ENCODE results near the gene CLMP.
"Not testable (repeated sequence)": the region's sequence is repeated elsewhere in the genome, so short reads cannot be mapped to it uniquely, and the experiment has no call there.

The CLMP gene

GRCh38 chr11:123166071-123166559 is 28.9 kb downstream of the CLMP start:
- peak; percentile 83 for DNase-seq

DNA sequence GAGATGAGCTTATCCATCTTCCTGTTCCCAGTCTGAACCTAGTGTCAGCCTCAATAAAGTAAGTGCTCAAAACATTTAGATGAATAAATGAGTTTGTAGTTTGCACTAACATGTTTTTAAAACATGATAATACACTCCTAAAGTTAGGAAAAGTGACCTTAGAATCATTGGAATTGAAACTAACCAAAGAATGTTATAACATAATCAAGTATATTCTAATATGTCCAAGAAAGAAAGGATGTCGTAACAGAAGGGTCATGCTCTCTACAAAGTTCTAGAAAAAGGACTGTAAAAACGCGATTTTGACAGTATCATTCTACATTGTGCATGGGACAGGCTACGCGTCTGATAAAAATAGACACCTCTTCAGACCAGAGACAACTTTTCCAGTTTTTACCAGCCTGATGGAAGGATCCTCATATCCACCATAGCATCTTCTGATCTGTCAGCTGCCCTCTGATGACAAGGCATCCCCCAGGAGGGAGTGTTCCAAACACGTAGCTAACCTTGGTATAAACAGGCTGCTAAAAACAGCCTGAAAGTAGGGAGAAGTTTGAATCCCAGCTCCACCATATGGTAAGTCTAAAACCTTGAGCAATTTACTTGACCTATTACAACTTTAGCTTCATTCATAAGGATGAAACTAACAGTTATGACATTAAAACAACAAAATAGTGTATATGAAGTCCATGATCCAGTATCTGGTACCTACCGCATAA is 30.2 kb downstream of the CLMP start:
- no peak for DNase-seq

DNA sequence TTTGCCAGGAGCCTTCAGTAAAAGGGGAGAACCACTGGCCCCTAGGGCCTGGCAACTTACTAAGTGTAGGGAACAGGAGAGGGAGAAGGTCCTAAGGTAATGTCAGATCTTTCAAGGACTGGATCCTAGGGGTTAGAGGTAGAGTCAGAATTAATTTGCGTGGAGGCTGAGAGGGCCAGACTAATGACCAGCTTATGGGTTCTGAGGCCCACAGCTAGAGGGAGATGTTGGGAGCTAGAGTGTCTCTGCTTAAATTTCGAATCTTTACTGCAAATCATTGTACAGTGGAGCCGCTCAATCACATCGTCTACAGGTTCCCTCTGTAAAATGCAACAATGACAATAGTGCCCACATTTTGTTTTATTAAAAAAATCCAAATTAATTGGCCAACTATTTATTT is 31.4 kb downstream of the CLMP start:
- DNase-seq, result no peak

DNA sequence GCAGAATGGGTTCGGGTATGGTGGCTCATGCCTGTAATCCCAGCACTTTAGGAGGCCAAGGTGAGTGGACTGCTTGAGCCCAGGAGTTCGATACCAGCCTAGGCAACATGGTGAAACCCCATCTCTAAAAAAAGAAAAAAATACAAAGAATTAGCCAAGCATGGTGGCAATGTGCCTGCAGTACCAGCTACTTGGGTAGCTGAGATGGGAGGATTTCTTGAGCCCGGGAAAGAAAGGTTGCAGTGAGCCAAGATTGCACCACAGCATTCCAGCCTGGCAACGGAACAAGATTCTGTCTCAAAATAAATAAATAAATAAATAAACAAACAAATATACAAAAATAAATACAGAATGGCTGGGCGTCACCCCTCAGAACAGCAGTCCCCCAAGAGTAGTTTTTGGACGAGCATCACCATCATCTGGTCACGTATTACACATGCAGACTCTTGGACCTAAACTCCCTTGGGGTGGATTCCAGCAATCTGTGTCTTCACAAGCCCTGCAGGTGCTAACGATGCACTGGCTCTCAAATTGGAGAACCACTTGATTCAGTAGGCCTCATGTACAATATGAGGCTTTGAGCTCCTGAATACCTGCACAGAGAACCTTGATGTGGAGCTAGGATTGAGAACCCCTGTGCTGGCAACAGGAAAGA is 33.5 kb downstream of the CLMP start:
- DNase-seq, result no peak

DNA sequence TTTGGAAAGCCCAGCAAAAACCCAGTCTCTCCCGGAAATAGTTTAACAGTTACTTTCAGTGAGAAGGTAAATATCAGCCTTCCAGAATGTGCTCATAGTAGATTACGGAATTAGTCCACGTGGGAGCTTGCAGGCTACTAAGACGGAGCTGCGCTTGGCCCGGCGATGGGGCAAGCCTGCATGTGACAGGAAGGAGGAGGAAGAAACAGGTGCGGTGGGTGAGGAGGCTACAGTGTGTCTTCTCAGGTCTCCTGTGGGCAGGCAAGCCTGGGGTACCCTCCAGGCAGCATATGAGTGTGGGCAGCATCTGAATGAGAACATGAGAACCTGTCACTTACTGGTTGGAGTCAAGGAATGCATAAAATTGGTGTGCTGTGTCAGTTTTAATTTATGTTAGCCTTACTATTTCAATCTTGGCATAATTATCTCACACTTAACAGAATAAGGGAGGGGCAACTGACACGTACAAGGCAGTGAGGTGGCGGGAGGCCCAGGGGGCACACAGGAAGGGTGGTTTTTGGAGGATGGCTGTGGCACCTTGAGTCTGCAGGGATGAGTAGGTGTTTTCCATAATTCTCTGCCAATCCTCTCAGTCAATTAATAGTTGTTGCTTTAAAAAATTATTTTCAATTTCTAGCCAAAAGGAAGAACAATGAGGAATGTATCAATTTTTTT is 35.7 kb downstream of the CLMP start:
- DNase-seq, result no peak

- no peak for DNase-seq
These were observed 36.7 kb downstream of the CLMP start for GRCh38 chr11:123158033-123159003.

DNA sequence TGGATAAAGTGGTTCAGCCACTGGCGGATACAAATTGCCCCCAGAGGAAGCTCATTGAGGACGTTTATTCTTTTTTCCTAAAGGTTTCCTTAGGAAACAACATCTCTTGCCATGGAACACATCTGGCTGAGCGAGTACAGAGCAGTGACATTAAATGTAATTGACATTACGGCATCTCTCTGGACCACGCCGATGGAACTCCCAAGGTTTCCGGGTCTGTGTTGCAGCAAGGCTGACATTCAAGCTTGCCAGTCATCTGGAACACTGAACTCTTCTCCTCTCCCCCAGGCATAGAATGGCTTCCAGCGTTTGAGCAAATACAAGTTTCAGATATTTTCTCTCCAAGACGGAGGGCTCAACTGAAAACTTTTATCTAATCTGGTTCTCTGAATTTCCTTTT is 42.1 kb downstream of the CLMP start:
- no peak for DNase-seq

DNA sequence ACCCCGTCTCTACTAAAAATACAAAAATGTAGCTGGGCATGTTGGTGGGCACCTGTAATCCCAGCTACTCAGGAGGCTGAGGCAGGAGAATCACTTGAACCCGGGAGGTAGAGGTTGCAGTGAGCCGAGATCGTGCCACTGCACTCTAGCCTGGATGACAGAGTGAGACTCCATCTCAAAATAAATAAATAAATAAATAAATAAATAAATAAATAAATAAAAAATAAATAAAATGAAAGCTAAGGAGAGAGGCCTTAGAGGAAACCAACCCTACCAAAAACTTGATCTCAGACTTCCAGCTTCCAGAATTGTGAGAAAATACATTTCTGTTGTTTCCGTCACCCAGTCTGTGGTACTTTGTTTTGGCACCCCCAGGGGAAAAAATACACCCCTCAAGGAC is 42.7 kb downstream of the CLMP start:
- not testable (repeated sequence) for DNase-seq

- no peak for DNase-seq
These were observed 43.3 kb downstream of the CLMP start for GRCh38 chr11:123151796-123152195.

DNA sequence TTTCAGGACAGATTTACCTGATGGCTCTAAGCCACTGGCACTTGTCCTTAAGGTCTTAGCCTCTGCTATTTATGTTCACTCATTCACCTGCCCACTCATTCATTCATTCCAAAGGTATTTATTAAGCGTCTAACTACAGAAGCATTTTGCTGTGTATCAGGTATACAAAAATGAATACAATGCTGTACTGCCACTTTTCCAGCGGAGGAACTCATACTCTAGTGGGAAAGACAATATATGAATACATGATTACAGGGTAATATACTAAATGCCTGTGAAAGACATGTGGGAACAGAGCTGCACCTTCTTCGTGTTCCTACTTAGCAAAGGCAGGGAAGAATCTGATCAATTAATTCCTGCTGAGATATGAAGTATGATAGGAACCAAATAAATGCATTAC is 43.7 kb downstream of the CLMP start:
- DNase-seq, result no peak

DNA sequence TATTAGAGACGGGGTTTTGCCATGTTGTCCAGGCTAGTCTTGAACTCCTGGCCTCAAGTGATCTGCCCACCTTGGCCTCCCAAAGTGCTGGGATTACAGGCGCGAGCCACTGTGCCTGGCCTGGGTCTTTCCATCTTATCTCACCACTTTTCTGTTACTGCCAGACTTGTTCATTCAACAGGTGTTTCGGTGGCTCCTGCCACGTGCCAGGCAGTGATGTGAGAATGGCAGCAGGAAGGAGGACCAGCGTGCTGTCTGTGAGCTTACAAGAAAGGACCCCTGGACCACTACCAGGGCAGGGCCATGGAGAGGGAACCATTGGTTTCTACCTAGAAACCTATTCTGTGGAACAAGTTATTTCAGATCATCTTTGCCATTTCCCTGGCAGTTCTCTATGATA is 44.2 kb downstream of the CLMP start:
- no peak for DNase-seq

DNA sequence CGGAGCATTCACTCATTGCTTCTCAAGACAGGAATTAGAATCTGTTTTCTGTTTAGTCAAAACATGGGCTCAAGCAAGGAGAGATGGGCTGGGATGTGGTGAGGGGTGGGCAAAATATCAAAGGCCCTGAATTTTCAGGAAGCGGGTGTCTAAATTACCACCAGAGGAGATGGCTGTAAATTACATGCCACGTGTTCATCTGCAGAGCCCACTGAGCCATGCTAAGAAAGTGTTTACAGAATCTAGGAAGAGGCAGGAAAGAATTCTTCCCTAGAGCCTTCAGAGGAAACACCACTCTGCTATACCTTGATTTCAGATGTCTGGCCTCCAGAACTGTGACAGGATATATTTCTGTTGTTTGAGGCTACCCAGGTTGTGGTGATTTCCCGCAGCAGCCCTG is 46.1 kb downstream of the CLMP start:
- DNase-seq, result no peak

GRCh38 chr11:123145661-123146060 is 49.4 kb downstream of the CLMP start:
- DNase-seq, result no peak

DNA sequence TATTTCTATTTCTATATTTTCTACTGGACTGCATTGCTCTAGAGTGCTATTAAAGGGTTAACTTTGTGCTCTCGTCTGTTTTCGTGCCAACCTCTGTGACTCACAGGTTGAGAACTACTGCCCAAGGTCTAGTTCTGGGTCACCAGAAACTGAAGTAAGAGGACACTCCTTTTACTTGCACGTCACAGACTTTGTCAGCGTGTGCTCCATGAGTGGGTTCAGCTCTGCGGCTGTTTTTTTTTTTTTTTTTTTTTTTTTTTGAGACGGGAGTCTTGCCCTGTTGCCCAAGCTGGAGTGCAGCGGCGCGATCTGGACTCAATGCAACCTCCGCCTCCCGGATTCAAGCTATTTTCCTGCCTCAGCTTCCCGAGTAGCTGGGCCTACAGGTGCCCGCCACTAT is 49.8 kb downstream of the CLMP start:
- DNase-seq, result peak; percentile 73

DNA sequence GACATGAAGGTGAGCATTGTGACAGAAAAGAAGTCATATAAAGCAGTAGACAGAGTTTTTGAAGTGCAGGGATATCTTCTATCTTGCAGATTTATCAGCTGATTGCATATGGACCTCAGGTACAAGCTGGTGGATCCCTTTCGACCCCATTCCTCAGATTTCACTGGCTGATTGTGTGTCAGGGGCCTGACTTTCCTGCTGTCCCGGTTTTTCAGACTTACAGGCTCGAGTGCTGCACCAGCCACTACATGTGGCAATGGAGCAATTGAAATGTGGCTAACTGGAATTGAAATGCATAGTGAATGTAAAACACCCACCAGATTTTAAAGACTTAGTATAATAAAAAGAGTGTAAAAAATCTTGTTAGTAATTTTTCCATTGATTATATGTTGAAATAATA is 50.3 kb downstream of the CLMP start:
- DNase-seq, result no peak

DNA sequence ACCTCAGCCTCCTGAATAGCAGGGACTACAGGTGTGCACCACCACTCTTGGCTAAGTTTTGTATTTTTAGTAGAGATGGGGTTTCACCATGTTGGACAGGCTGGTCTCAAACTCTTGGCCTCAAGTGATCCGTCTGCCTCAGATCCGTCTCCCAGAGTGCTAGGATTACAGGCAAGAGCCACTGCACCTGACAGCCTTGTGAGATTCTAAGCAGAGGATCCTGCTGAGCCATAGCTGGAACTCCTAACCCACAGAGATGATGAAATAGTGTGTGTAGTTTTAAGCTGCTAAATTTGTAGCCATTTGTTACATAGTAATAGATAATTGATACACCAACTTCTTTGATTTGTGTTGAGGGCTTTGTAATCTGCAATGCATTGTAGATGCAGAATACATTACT is 51.1 kb downstream of the CLMP start:
- no peak for DNase-seq

- DNase-seq, result no peak
These were observed 51.6 kb downstream of the CLMP start for GRCh38 chr11:123143476-123143875.

DNA sequence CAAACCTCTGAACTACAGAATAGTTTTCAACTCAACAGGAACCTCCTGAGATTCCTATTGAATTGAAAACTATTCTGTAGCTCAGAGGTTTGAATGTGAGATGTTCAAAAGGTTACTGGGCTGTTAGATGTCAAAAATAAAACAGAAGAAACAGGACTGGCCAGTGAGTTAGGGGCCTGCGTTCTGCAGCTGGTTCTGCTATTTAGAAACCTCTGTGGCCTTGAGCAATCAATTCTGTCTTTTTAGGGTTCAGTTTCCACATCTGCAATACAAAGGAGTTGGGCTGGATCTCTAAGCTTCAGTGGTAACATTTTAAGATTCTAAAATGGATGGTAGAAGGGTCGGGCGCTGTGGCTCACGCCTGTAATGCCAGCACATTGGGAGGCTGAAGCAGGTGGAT is 55.8 kb downstream of the CLMP start:
- no peak for DNase-seq

- peak; percentile 96 for DNase-seq
These were observed 57.4 kb downstream of the CLMP start for GRCh38 chr11:123137431-123138224.

GRCh38 chr11:123135863-123136446 is 59.1 kb downstream of the CLMP start:
- no peak for DNase-seq

DNA sequence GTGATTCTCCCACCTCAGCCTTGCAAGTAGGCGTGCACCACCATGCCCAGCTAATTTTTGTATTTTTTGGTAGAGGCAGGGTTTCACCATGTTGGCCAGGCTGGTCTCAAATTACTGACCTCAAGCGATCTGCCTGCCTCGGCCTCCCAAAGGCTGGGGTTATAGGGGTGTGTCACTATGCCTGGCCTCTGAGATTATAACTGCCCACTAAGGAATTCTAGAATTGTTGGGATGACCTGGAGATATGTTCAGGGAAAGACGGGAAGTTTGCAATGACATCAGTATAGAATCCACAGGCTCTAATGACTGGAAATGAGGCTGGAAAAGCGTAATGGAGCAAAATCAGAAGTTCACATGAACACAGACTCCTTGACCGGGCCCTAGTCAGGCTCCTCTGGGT is 62.2 kb downstream of the CLMP start:
- DNase-seq, result no peak
